ENCODE data around the gene SCN4B. TPM values are rescaled to one million over a fixed set of nuclear protein-coding genes. Genes with fewer than 3 reads are reported as not detected.

Gene SCN4B
- polyA plus RNA-seq, 1 donor (not counting 4 experiments of a cell fraction or from before 2014, with no cell fraction given): 7.7 TPM

DNA sequence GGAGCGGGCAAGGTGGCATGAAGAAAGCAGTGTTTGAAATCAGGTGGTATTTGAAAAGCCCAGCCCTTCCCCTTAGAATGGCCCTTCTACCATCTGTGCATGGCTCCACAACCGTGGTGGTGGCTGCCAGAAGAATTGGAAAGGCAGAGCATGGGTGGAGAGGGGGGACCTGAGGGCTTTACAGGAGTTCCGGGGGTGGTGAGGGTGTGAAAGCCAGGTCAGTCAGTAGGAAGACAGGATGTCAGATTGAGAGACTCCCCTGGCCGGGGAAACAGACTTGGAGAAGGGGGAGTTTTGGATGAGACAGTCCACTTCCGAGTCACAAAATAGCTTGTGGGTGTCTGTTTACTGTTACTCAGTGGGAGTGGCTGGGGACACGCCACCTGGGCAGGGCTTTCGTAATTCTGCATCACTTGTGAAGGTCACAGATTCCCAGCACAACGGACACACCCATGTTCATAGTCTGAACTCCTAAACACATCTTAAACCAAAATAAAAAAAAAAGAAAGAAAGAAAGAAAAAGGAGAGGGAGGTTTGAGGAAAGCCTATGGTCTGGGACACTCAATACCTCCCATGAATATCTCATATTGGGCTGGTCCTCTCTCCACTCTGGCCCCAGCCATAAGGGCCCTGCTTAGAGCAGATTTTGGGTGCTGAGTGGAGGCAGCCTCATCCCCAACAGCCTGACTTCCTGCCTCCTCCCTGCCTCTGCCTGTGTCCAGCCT lies 41.4 kb downstream of the SCN4B start:
- dilution Hi-C loops (cut with MboI; ENCODE audit: extremely low pct_ligation_motif_present, low sequenced_read_pairs): no loop called here
- Histone ChIP-seq H2AFZ (ENCODE audit: control insufficient read depth, low read length) (no peak overlapping the region), H3K9ac (ENCODE audit: control insufficient read depth, extremely low read depth, insufficient read depth, low read length) (no peak overlapping the region), H3K4me3 (ENCODE audit: control insufficient read depth in 2 of 3, extremely low read depth in 1 of 3, insufficient read depth in 2 of 3, low read depth in 1 of 3, low read length in 3 of 3) (no peak overlapping the region), H3K27ac (ENCODE audit: control insufficient read depth, insufficient read depth, low read length) (no peak overlapping the region), H3K9me3 (ENCODE audit: control insufficient read depth, low read depth, low read length) (no peaks in the 10 kb centered on the region), H3K9me1 (ENCODE audit: control insufficient read depth, extremely low read depth, insufficient read depth, low read length) (no peaks in the 10 kb centered on the region), H3K4me2 (ENCODE audit: control insufficient read depth, extremely low read depth, insufficient read depth, low read depth, low read length) (no peak overlapping the region), H3K79me2 (ENCODE audit: control insufficient read depth, insufficient read depth, low read length) (no peaks in the 10 kb centered on the region), H3K4me1 (ENCODE audit: control insufficient read depth, extremely low read depth, insufficient read depth, low read length) (peaks cover 4% of the 10 kb centered on the region), H3K27me3 (ENCODE audit: control insufficient read depth, extremely low read depth, insufficient read depth, low read length) (no peaks in the 10 kb centered on the region), H3K36me3 (ENCODE audit: control insufficient read depth in 2 of 2, extremely low read depth in 1 of 2, insufficient read depth in 2 of 2, low read length in 2 of 2) (no peaks in the 10 kb centered on the region), H4K20me1 (ENCODE audit: control insufficient read depth, extremely low read depth, insufficient read depth, low read length) (no peaks in the 10 kb centered on the region)
- DNase-seq (ENCODE audit: low read depth, low spot score) (no peak), FAIRE-seq (no peak)
- TF ChIP-seq, protein P1, sequence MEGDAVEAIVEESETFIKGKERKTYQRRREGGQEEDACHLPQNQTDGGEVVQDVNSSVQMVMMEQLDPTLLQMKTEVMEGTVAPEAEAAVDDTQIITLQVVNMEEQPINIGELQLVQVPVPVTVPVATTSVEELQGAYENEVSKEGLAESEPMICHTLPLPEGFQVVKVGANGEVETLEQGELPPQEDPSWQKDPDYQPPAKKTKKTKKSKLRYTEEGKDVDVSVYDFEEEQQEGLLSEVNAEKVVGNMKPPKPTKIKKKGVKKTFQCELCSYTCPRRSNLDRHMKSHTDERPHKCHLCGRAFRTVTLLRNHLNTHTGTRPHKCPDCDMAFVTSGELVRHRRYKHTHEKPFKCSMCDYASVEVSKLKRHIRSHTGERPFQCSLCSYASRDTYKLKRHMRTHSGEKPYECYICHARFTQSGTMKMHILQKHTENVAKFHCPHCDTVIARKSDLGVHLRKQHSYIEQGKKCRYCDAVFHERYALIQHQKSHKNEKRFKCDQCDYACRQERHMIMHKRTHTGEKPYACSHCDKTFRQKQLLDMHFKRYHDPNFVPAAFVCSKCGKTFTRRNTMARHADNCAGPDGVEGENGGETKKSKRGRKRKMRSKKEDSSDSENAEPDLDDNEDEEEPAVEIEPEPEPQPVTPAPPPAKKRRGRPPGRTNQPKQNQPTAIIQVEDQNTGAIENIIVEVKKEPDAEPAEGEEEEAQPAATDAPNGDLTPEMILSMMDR (optimal IDR thresholded peaks at IDR 0.05 in 1 of 3, IDR thresholded peaks at IDR 0.05 in 1 of 3, conservative IDR thresholded peaks at IDR 0.05 in 1 of 3; ENCODE audit: extremely low read depth in 1 of 3, insufficient read depth in 2 of 3, low read length in 3 of 3): no peak
- no peak for TF ChIP-seq EZH2 (IDR thresholded peaks at IDR 0.05; ENCODE audit: low read length)

DNA sequence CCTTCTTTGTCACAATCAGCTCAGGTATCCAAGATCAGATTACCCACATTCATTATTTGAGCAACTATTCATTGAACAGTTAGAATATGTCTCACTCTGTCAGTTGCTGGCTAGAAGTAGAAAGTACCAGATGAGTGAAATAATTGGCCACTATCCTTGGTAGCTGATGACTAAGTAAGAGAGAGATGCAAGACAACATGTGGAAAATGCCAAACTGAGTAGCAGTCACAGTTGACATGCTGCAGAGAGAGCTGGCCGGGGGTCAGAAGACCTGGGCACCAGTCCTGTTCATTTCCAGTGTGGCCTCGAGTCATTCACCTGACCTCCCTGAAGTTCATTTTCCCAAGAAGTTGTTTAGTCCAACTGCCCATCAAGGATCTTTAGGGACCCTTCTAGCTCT lies 43.4 kb downstream of the SCN4B start:
- no peak for DNase-seq (ENCODE audit: low read depth, low spot score)
- no peak for TF ChIP-seq EZH2 (IDR thresholded peaks at IDR 0.05; ENCODE audit: low read length)
- TF ChIP-seq, protein P1 (optimal IDR thresholded peaks at IDR 0.05 in 1 of 3, IDR thresholded peaks at IDR 0.05 in 1 of 3, conservative IDR thresholded peaks at IDR 0.05 in 1 of 3; ENCODE audit: extremely low read depth in 1 of 3, insufficient read depth in 2 of 3, low read length in 3 of 3): no peak
- Histone ChIP-seq H3K4me1 (ENCODE audit: control insufficient read depth, extremely low read depth, insufficient read depth, low read length) (no peaks in the 10 kb centered on the region), H3K9me1 (ENCODE audit: control insufficient read depth, extremely low read depth, insufficient read depth, low read length) (no peaks in the 10 kb centered on the region), H3K4me3 (ENCODE audit: control insufficient read depth in 2 of 3, extremely low read depth in 1 of 3, insufficient read depth in 2 of 3, low read depth in 1 of 3, low read length in 3 of 3) (no peak overlapping the region), H3K27ac (ENCODE audit: control insufficient read depth, insufficient read depth, low read length) (no peak overlapping the region), H3K4me2 (ENCODE audit: control insufficient read depth, extremely low read depth, insufficient read depth, low read depth, low read length) (no peak overlapping the region), H3K9me3 (ENCODE audit: control insufficient read depth, low read depth, low read length) (no peaks in the 10 kb centered on the region), H3K27me3 (ENCODE audit: control insufficient read depth, extremely low read depth, insufficient read depth, low read length) (no peaks in the 10 kb centered on the region), H4K20me1 (ENCODE audit: control insufficient read depth, extremely low read depth, insufficient read depth, low read length) (no peaks in the 10 kb centered on the region), H3K36me3 (ENCODE audit: control insufficient read depth in 2 of 2, extremely low read depth in 1 of 2, insufficient read depth in 2 of 2, low read length in 2 of 2) (no peaks in the 10 kb centered on the region), H2AFZ (ENCODE audit: control insufficient read depth, low read length) (no peak overlapping the region), H3K79me2 (ENCODE audit: control insufficient read depth, insufficient read depth, low read length) (no peaks in the 10 kb centered on the region), H3K9ac (ENCODE audit: control insufficient read depth, extremely low read depth, insufficient read depth, low read length) (no peak overlapping the region)
- dilution Hi-C loops (cut with MboI; ENCODE audit: extremely low pct_ligation_motif_present, low sequenced_read_pairs): no loop called here
- FAIRE-seq: no peak
